ENCODE results near the gene NDUFB1.

Gene NDUFB1

DNA sequence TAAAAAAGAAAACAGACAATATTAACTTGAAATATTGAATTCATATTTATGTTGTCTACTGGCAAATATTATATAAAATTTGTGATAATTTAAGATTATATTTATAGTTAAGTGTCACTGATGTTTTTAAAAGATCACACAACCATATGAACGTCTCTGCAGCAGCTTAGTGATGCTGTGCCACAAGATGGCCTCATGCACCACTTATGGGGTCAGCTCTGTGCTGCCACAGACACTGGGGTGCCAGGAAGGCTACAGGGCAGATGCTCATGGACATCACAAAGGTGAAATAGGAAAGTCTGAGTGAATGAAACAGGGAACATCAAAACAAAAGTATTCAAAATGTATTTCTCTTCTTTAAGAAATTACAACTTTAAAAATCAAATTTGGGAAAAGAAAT, 28.2 kb downstream of the NDUFB1 start:
- no peak for DNase-seq (ENCODE audit: low spot score)

DNA sequence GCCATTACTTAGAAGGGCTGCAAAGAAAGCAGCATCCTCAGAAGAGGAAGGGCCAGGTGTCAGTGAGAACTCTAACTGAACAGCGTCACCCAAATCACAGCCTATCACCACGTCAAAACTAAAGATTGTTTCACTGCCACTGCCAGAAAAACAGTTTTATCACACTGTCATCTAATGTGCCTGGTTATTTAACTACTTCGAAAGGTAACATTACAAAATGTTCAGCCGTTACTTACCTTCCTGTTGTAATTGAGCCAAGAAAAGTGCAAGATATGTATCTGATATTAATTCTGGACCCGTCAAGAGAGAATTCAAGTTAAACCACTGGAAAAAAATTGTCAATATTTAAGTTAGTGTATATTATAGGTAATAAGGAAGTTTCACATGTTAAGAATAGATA, 33.0 kb downstream of the NDUFB1 start:
- DNase-seq (ENCODE audit: low spot score), result no peak

DNA sequence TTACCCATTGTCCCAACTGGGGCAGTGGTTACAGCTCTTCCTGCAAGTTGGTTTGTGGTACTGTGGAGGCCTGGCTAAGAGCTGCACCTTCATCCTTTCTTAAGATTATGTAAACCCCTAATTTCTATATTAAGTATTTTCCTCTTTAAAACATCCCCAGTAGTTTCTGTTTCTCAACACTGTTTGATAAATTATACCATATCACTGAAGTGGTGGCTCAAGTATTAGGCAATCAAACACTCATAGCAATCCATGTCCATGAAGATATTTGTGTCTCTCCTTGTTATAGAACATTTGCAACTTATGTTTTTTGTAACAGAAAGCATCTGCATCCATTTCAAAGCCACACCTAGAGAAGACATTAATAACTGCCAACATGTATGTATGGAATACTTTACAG, 47.0 kb downstream of the NDUFB1 start:
- DNase-seq (ENCODE audit: low spot score), result no peak

All from CD4-positive, alpha-beta T cell treated with Interleukin-15 for 4 hours (primary cell).